ENCODE results near the gene PSMG3.

The PSMG3 gene

GRCh38 chr7:1569833-1570632 is at the start of gene PSMG3:
Gene PSMG3 (minus strand): TSS chr7:1570032. CDS start chr7:1569339, 693 bp downstream.
- DNase-seq (ENCODE audit: low spot score), result peak; percentile 98

GRCh38 chr7:1618475-1618874 is 48.6 kb upstream of the PSMG3 start:
- no peak for DNase-seq (ENCODE audit: low spot score)

DNA sequence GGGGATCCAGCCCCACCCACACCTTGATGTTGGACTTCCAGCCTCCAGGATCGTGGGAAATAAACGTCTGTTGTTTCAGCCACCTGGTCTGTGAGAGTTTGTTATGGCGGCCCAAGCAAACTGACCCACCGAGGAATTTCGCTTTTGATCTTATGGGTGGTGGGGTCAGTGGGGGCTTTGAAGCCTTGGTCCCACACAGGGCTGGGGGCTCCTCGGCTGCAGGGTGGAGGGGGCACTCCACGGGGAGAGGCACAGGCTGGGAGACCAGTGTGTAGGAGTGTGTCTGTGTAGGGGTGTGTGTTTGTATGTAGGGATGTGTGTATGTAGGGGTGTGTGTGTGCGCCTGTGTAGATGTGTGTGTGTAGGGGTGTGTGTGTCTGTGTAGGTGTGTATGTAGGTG is 48.1 kb upstream of the PSMG3 start:
- DNase-seq (ENCODE audit: low spot score), result peak; percentile 22

DNA sequence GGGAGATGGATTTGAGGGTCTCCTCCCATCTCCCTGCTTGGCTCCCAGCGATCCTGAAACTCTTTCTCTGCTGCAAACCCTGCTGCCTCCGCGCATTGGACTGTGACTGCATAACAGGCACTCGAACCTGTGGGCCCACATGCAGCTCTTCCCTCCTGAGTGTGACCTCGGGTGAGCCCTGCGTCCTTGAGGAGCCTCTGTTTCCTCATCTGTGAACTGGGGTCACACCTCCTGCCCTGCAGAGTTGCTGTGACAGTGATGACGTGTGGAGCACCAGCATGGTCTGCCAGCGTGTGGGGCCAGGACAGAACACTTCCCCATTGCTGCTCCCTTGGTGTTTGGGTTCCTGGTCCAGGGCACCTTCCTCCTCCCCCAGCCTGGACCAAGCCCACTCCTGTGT is 46.9 kb upstream of the PSMG3 start:
- peak; percentile 23 for DNase-seq (ENCODE audit: low spot score)

- DNase-seq (ENCODE audit: low spot score), result peak; percentile 48
Measured at GRCh38 chr7:1611708-1612241, 41.9 kb upstream of the PSMG3 start.

- DNase-seq (ENCODE audit: low spot score), result peak; percentile 34
Measured at GRCh38 chr7:1610678-1611302, 41.0 kb upstream of the PSMG3 start.

GRCh38 chr7:1610013-1610677 is 40.3 kb upstream of the PSMG3 start:
- peak; percentile 33 for DNase-seq (ENCODE audit: low spot score)

- DNase-seq (ENCODE audit: low spot score), result peak; percentile 28
Measured at GRCh38 chr7:1609023-1609422, 39.2 kb upstream of the PSMG3 start.

DNA sequence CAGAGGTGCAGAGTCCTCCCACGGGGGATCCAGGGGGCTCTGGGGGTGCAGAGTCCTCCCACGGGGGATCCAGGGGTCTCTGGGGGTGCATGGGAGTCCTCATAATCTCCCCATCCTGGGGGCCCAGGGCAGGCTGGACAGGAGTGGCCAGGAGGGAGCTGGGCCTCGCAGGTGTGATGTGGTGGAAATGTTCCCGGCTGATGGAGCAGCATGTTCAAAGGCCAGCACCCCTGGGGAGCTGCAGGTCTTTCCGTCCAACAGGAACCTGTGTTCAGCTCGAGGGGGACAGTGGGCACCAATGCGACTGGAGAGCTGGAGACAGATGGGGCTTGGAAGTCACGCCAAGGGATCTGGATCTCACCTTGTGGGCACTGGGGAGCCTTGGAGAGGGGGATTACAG is 38.5 kb upstream of the PSMG3 start:
- DNase-seq (ENCODE audit: low spot score), result peak; percentile 27

- DNase-seq (ENCODE audit: low spot score), result peak; percentile 30
Measured at GRCh38 chr7:1607696-1608095, 37.9 kb upstream of the PSMG3 start.

DNA sequence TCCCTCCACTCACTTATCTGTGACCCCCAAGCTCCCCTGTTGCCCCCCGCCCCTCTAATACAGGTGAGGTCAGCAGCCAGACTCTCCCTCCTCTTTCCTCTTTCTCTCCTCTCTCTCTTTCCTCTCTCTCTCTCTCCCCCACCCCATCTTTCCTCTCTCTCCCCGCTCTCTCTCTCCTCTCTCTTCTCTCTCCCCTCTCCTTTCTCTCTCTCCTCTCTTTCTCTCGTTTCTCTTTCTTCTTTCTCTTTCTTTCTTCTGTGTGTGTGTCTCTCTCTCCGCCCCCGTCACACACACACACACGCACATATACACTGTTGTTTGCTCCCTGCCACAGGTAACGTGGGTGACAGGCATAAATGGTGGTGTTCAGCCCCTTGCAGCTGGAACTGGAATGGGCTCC is 37.2 kb upstream of the PSMG3 start:
- no peak for DNase-seq (ENCODE audit: low spot score)

GRCh38 chr7:1604383-1604782 is 34.6 kb upstream of the PSMG3 start:
- DNase-seq (ENCODE audit: low spot score), result peak; percentile 22

DNA sequence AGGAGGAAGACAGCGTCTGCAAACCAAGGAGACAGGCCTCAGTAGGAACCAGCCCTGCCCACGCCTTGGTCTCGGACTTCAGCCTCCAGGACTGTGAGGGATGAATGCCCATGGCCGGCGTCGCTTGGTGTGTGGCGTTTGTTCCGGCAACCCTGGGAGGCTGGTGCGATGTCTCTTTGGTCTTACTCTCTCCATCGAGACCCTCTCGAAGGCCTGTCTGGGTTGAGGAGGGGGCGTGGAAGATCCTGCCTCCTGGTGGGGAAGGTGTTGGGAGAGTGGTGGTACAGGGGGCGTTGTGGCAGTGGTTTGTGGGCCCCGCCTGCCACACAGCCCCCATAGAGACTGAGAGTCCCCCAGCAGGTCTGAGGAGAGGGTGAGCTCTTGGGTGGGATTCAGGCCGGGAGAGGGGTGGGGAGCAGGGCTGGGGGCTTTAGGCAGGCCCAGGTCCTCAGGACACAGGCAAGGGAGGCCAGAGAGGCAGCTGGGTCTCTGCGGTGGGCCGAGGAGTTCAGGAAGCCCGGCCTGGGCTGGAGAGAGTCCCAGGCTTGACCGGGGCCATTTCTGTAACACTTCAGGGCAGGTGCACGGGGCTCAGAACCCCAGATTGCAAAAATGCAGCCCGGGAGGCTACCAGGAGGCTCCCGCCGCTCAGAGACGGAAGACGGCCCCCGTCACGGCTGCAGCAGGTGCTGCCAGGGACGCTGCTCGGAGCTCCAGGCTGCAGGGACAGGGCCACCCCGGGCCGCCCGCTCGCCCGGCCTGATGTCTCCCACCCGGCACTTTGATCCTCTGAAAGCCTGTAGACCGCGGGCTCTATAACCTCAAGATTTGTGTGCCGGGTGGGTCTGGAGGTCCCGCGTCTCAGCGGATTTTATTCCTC is 33.8 kb upstream of the PSMG3 start:
- DNase-seq (ENCODE audit: low spot score), result peak; percentile 44

- no peak for DNase-seq (ENCODE audit: low spot score)
Measured at GRCh38 chr7:1602386-1602785, 32.6 kb upstream of the PSMG3 start.

DNA sequence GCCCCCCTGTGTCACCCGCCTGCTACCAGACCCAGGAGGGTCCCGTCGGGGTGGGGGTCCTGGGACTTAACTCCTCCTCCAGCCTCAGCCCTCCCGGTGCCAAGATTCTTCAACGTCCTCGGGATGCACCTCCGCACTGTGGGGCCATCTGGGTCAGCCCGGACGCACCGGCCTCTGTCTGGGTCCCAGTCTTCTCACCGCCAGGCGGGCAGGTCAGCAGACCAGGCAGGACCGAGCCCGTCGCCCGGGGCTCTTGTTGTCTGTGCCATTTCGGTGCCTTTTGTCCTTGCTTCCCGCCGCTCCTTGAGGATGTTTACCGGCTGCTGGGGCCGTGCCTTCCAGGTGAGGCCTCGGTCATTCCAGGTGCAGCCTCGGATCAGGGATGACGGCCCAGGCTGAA is 32.1 kb upstream of the PSMG3 start:
- peak; percentile 21 for DNase-seq (ENCODE audit: low spot score)

DNA sequence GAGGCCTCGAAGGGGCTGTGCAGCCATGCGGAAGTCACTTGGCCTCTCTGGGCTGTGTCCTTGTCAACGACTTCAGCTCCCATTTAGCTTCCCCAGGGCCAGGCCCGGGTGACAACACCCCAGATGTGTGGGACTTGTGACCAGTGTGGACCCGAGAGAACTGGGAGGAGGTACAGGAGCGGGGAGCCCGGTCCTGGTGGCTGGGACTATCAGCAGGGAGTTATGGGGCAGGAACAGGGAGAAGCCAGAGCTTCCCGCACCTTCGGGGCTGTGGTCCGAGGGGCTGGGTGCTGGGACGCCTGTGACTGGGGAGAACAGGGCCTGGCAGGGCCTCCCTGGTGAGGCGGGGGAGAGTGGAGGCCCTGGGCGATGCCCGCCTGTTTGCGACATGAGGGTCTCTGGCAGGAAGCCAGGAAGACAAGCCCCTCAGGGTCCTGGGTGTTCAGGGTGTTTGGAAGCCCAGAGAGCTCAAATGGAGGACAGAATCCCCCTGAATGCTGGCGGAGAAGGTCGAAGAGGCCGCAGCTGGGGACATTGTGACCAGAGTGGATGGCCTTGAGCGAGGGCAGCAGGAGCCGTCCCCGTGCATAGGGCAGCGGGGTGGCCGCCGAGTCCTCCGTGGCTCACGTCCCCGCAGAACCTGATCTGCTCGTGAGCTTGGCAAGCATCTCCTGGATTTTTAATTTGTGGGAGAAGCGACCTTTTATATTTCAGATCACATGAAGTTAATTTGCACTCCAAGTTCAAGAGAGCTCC is 30.0 kb upstream of the PSMG3 start:
- peak; percentile 26 for DNase-seq (ENCODE audit: low spot score)

DNA sequence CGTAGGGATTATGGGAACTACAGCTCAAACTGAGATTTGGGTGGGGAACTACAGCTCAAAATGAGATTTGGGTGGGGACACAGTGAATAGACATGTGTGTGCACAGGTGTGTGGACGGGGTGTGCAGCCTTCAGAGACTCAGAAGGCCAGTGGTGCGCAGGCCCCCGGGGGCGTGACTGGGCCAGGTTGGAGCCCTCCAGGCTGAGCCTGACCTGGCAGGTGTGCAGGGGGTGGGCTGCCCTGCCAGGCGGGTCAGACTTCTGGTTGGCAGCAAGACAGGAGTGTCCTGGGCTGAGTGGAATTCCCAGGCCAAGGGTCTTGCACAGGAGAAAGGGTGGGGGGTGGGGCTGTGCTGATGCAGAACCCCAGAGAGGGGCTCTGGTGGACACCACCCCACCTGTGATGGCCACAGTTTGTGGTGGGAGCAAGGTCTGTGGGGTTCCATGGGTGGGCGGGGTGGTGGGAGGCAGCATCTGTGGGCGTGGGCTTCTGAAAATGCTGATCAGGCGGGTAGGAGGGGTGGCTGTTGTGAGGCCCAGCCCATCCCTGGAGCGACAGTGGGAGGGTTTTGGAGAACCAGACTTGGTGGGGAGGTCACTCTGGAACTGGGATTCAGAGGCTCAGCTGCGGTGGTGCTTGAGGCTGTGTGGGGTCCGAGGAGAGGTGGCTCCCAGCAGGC is 29.3 kb upstream of the PSMG3 start:
- DNase-seq (ENCODE audit: low spot score), result no peak

DNA sequence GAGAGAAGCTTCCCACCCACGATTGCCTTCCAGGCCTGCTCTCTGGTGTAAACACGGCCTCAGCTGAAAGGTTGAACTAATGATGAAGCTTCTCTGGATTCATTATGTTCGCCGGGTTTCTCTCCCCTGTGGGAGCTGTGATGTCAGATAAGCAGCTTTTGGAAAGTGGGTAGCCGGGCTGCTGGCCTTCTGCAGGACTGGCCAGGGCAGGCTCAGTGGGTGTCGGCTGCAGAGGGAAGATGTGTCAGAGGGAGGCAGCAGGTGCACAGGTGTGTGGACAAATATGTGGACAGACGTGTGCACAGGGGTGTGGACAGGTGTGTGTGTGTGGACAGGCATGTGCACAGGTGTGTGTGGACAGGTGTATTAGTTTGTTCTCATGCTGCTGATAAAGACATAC is 28.5 kb upstream of the PSMG3 start:
- DNase-seq (ENCODE audit: low spot score), result no peak

GRCh38 chr7:1597791-1598190 is 28.0 kb upstream of the PSMG3 start:
- DNase-seq (ENCODE audit: low spot score), result no peak

- peak; percentile 14 for DNase-seq (ENCODE audit: low spot score)
Measured at GRCh38 chr7:1597066-1597760, 27.4 kb upstream of the PSMG3 start.

Measured in D341Med (cell line).